Neural crest cell (in vitro differentiated cells): Measurements from ENCODE around the gene TOLLIP. TPM values are rescaled to one million over a fixed set of nuclear protein-coding genes. Genes with fewer than 3 reads are reported as not detected.
A peak's percentile ranks its signal among the peaks of the same experiment; 100 is the strongest.

Experiments
- DNase-seq: peaks from one replicate; pipeline ENCODE4 v3.0.0; 2021; ENCODE audit warnings: low read depth, mixed read lengths, low spot score
- H3K27ac Mint-ChIP-seq: one replicate; pipeline ENCODE4 v1.8.0; 2021; ENCODE audit warnings: mild to moderate bottlenecking, mixed read lengths; ENCODE audit not compliant: unreplicated experiment
- H3K27me3 Mint-ChIP-seq: 2 replicates; pipeline ENCODE4 v1.8.0; 2021; ENCODE audit warnings: low read depth, mild to moderate bottlenecking, mixed read lengths
- H3K36me3 Mint-ChIP-seq: 2 replicates; pipeline ENCODE4 v1.8.0; 2021; ENCODE audit warnings: low read depth, mild to moderate bottlenecking, mixed read lengths
- H3K4me1 Mint-ChIP-seq: 2 replicates; pipeline ENCODE4 v1.8.0; 2021; ENCODE audit warnings: mixed read lengths
- H3K4me3 Mint-ChIP-seq: one replicate; pipeline ENCODE4 v1.8.0; 2021; ENCODE audit warnings: mild to moderate bottlenecking, mixed read lengths
- H3K9me3 Mint-ChIP-seq: 2 replicates; pipeline ENCODE4 v1.8.0; 2021; ENCODE audit warnings: mixed read lengths
- total RNA-seq: library from RNA; stranded (reverse); gene quantifications from 2 replicates; pipeline ENCODE4 v1.2.1, GENCODE V29; 2021
- TF ChIP-seq, protein P1 (sequence below): fragments of 200-600 bp; sonication (generic); conservative IDR thresholded peaks from 2 replicates; pipeline ENCODE4 v1.5.0; 2021; ENCODE audit warnings: antibody characterized with exemption, mild to moderate bottlenecking

TOLLIP gene
- total RNA-seq, 1 donor from 2014 or later, result 40.3 TPM

- H3K36me3 Mint-ChIP-seq, result peaks cover 3% of the 10 kb centered on the region
- peaks cover 12% of the 10 kb centered on the region for H3K4me1 Mint-ChIP-seq
- no peak for DNase-seq
- H3K9me3 Mint-ChIP-seq, result no peaks in the 10 kb centered on the region
- TF ChIP-seq, protein P1, sequence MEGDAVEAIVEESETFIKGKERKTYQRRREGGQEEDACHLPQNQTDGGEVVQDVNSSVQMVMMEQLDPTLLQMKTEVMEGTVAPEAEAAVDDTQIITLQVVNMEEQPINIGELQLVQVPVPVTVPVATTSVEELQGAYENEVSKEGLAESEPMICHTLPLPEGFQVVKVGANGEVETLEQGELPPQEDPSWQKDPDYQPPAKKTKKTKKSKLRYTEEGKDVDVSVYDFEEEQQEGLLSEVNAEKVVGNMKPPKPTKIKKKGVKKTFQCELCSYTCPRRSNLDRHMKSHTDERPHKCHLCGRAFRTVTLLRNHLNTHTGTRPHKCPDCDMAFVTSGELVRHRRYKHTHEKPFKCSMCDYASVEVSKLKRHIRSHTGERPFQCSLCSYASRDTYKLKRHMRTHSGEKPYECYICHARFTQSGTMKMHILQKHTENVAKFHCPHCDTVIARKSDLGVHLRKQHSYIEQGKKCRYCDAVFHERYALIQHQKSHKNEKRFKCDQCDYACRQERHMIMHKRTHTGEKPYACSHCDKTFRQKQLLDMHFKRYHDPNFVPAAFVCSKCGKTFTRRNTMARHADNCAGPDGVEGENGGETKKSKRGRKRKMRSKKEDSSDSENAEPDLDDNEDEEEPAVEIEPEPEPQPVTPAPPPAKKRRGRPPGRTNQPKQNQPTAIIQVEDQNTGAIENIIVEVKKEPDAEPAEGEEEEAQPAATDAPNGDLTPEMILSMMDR, result no peak
- H3K4me3 Mint-ChIP-seq, result no peak overlapping the region
- no peaks in the 10 kb centered on the region for H3K27me3 Mint-ChIP-seq
- no peak overlapping the region for H3K27ac Mint-ChIP-seq
Measured at GRCh38 chr11:1297011-1297575, 12.3 kb downstream of the TOLLIP start.

DNA sequence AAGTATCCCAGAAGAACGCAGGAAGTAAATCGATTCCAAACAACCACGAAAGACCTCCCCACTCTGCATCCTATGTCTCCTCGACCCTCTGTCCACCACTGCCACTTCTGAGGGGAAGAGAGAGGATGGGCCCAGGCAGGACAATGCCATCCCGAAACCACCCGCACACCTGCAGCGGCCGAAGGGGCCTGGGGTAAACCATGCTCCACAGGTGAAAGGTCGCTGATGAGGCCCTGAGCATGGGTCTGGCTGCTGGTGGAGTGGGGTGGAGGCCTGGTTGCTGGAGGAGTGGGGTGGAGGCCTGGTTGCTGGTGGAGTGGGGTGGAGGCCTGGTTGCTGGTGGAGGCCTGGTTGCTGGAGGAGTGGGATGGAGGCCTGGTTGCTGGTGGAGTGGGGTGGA is 13.1 kb downstream of the TOLLIP start:
- Mint-ChIP-seq H3K27me3 (no peaks in the 10 kb centered on the region), H3K4me3 (no peak overlapping the region), H3K4me1 (peaks cover 9% of the 10 kb centered on the region), H3K36me3 (peaks cover 3% of the 10 kb centered on the region), H3K9me3 (no peaks in the 10 kb centered on the region), H3K27ac (no peak overlapping the region)
- no peak for DNase-seq
- TF ChIP-seq, protein P1, result no peak

GRCh38 chr11:1295591-1295990 is 13.8 kb downstream of the TOLLIP start:
- H3K36me3 Mint-ChIP-seq, result peaks cover 3% of the 10 kb centered on the region
- H3K27ac Mint-ChIP-seq, result no peak overlapping the region
- H3K4me1 Mint-ChIP-seq, result peaks cover 9% of the 10 kb centered on the region
- H3K4me3 Mint-ChIP-seq, result no peak overlapping the region
- no peaks in the 10 kb centered on the region for H3K9me3 Mint-ChIP-seq
- TF ChIP-seq, protein P1, result no peak
- no peak for DNase-seq
- no peaks in the 10 kb centered on the region for H3K27me3 Mint-ChIP-seq

GRCh38 chr11:1295086-1295485 is 14.3 kb downstream of the TOLLIP start:
- Mint-ChIP-seq H3K27ac (no peak overlapping the region), H3K27me3 (no peaks in the 10 kb centered on the region), H3K4me3 (no peak overlapping the region), H3K4me1 (peaks cover 9% of the 10 kb centered on the region), H3K36me3 (peaks cover 3% of the 10 kb centered on the region), H3K9me3 (no peaks in the 10 kb centered on the region)
- no peak for DNase-seq
- TF ChIP-seq, protein P1, result no peak

- peaks cover 3% of the 10 kb centered on the region for H3K36me3 Mint-ChIP-seq
- no peak for DNase-seq
- H3K27ac Mint-ChIP-seq, result no peak overlapping the region
- H3K27me3 Mint-ChIP-seq, result no peaks in the 10 kb centered on the region
- H3K4me1 Mint-ChIP-seq, result no peaks in the 10 kb centered on the region
- TF ChIP-seq, protein P1, result peak; percentile 23
- H3K9me3 Mint-ChIP-seq, result no peaks in the 10 kb centered on the region
- H3K4me3 Mint-ChIP-seq, result peak overlapping the region; percentile 41
Measured at GRCh38 chr11:1293619-1294015, 15.8 kb downstream of the TOLLIP start.
